HepG2 (cell line): ENCODE results near the gene ZNF687. TPM values are rescaled to one million over a fixed set of nuclear protein-coding genes. Genes with fewer than 3 reads are reported as not detected.

ENCODE experiments used
- BORCS8-MEF2B ChIP-seq: sonication (generic); formaldehyde crosslinking; IDR thresholded peaks from 2 replicates; pipeline ENCODE4 v1.8.0; 2022; ENCODE audit warnings: mild to moderate bottlenecking, missing genetic modification reagents
- CREM ChIP-seq, 2 experiments: sonication (generic) in 1 of 2; formaldehyde crosslinking in 1 of 2; IDR thresholded peaks; 2 replicates each; pipeline versions ENCODE4 v1.4.0 to v1.6.1; 2016 to 2020; ENCODE audit warnings: antibody characterized with exemption in 1 of 2, mild to moderate bottlenecking in 1 of 2, missing genetic modification reagents in 1 of 2
- DPF2 ChIP-seq: sonication (generic); formaldehyde crosslinking; IDR thresholded peaks from 2 replicates; pipeline ENCODE4 v1.4.0; 2020; ENCODE audit warnings: mild to moderate bottlenecking, low read depth, missing genetic modification reagents, borderline replicate concordance
- HDAC6 ChIP-seq: fragments of 200-600 bp; sonication (generic); IDR thresholded peaks from 2 replicates; pipeline ENCODE4 v1.7.0; 2017; ENCODE audit warnings: mild to moderate bottlenecking, antibody characterized with exemption, low read length, low read depth
- KIAA2018 ChIP-seq: sonication (generic); formaldehyde crosslinking; IDR thresholded peaks from 2 replicates; pipeline ENCODE4 v1.5.0; 2020; ENCODE audit warnings: mild to moderate bottlenecking, missing genetic modification reagents, borderline replicate concordance
- MED8 ChIP-seq: sonication (generic); formaldehyde crosslinking; IDR thresholded peaks from 2 replicates; pipeline ENCODE4 v1.8.1; 2023; ENCODE audit warnings: mild to moderate bottlenecking, missing genetic modification reagents; ENCODE audit not compliant: insufficient replicate concordance
- POLR2AphosphoS5 ChIP-seq: IDR thresholded peaks from 2 replicates; pipeline ENCODE4 v1.6.1; 2012; ENCODE audit warnings: low read depth, low read length
- RBAK ChIP-seq: sonication (generic); formaldehyde crosslinking; IDR thresholded peaks from 2 replicates; pipeline ENCODE4 v1.5.1; 2020; ENCODE audit warnings: mild to moderate bottlenecking, missing genetic modification reagents
- SIN3A ChIP-seq: IDR thresholded peaks from 2 replicates; pipeline ENCODE4 v1.6.1; 2011; ENCODE audit warnings: low read depth, mild to moderate bottlenecking, control low read depth, low read length, borderline replicate concordance
- ZNF430 ChIP-seq: sonication (generic); formaldehyde crosslinking; IDR thresholded peaks from 2 replicates; pipeline ENCODE4 v1.9.0; 2021; ENCODE audit warnings: mild to moderate bottlenecking, missing genetic modification reagents
- ZNF501 ChIP-seq: sonication (generic); formaldehyde crosslinking; IDR thresholded peaks from 2 replicates; pipeline ENCODE4 v1.5.1; 2020; ENCODE audit warnings: mild to moderate bottlenecking, moderate library complexity, missing genetic modification reagents
- ZNF589 ChIP-seq: sonication (generic); formaldehyde crosslinking; conservative IDR thresholded peaks from 2 replicates; pipeline ENCODE4 v1.8.0; 2022; ENCODE audit warnings: mild to moderate bottlenecking, moderate library complexity, missing genetic modification reagents
- ZNF777 ChIP-seq: sonication (generic); formaldehyde crosslinking; IDR thresholded peaks from 2 replicates; pipeline ENCODE4 v1.4.0; 2020; ENCODE audit warnings: missing genetic modification reagents
- ZSCAN20 ChIP-seq: sonication (generic); formaldehyde crosslinking; IDR thresholded peaks from 2 replicates; pipeline ENCODE4 v1.4.0; 2020; ENCODE audit warnings: missing genetic modification reagents, mild to moderate bottlenecking, borderline replicate concordance
- polyA plus RNA-seq, 8 experiments: library from polyadenylated mRNA; depleted of rRNA in 3 of 8; stranded (reverse) in 7 of 8; unstranded in 1 of 8; fragments of >200 nt; fragmentation: Illumina TruSeq in 4 of 8; extraction: Trizol in 4 of 8; gene quantifications; 2 replicates each; pipeline versions ENCODE4 v1.2.1 to v1.2.3, GENCODE V29; 2011 to 2016; ENCODE audit warnings: low read depth in 4 of 8, missing spikeins in 1 of 8, mixed read lengths in 1 of 8; ENCODE audit not compliant: insufficient read depth in 1 of 8
- total RNA-seq, 5 experiments: library from RNA; depleted of rRNA; stranded (reverse); fragments of >200 nt; fragmentation: Illumina TruSeq; extraction: Trizol; gene quantifications; 2 replicates each; pipeline ENCODE4 v1.2.3, GENCODE V29; 2016; ENCODE audit warnings: low read depth in 1 of 5
- TF ChIP-seq, protein P1 (sequence below), 2 experiments: IDR thresholded peaks; 2 replicates each; pipeline ENCODE4 v1.6.1; 2011 to 2012; ENCODE audit warnings: low read length in 2 of 2, borderline replicate concordance in 1 of 2, low read depth in 1 of 2, mild to moderate bottlenecking in 1 of 2, moderate library complexity in 1 of 2

Gene ZNF687
- total and polyA plus RNA-seq, 2 of the 13 experiments (the other 11 are each of a cell fraction or from before 2014, with no cell fraction given) = 14.1 to 16.5 TPM

DNA sequence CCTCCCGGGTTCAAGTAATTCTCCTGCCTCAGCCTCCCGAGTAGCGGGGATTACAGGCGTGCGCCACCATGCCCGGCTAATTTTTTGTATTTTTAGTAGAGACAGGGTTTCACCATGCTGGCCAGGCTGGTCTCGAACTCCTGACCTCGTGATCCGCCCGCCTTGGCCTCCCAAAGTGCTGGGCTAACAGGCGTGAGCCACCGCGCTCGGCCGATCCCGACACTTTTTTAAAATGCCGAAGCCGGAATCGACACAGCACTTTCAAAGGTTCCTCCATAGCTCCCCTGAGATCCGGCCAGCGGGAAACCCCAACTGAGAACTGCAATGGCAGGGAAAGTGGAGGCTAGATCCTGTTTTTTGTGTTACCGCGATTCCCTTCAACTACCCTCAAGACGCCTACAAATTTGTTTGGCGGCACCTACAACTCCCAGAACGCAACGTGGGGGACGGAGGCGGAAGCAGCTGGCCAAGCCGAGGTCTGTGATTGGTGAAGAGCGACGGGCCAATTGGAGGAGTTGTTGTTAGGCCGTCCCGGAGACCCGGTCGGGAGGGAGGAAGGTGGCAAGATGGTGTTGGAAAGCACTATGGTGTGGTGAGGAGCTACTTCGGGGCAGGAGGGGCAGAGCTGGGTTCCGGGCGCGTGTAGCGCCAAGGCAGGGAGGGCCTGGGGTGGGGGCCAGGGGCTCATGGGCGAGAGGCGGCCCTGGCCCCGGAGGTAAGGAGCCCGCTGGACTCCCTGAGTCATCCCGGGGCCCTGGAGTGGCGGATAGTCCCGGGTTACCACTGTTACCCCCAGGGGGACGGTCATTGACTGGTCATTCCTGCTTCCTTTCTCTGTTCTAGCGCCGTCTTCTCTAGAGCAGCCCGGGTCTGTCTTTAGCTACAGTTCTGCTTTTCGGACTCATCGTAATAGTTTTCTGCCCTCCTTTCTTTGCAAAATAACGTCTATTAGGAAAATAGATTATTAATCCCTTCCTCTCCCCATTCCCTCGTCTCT, 27.6 kb upstream of the ZNF687 start, which contains the start of gene PSMD4 (continued):
- no peak for TF ChIP-seq KIAA2018
- TF ChIP-seq SIN3A = peak; percentile 75; the same call in 1 of the 2 replicates
- peak; percentile 70; the same call in 1 of the 2 replicates for TF ChIP-seq ZNF501
- TF ChIP-seq BORCS8-MEF2B (CRISPR knock-in tag) = peak; percentile 67; the same call in 1 of the 2 replicates
- no peak for TF ChIP-seq DPF2 (CRISPR knock-in tag)
- TF ChIP-seq, protein P1, sequence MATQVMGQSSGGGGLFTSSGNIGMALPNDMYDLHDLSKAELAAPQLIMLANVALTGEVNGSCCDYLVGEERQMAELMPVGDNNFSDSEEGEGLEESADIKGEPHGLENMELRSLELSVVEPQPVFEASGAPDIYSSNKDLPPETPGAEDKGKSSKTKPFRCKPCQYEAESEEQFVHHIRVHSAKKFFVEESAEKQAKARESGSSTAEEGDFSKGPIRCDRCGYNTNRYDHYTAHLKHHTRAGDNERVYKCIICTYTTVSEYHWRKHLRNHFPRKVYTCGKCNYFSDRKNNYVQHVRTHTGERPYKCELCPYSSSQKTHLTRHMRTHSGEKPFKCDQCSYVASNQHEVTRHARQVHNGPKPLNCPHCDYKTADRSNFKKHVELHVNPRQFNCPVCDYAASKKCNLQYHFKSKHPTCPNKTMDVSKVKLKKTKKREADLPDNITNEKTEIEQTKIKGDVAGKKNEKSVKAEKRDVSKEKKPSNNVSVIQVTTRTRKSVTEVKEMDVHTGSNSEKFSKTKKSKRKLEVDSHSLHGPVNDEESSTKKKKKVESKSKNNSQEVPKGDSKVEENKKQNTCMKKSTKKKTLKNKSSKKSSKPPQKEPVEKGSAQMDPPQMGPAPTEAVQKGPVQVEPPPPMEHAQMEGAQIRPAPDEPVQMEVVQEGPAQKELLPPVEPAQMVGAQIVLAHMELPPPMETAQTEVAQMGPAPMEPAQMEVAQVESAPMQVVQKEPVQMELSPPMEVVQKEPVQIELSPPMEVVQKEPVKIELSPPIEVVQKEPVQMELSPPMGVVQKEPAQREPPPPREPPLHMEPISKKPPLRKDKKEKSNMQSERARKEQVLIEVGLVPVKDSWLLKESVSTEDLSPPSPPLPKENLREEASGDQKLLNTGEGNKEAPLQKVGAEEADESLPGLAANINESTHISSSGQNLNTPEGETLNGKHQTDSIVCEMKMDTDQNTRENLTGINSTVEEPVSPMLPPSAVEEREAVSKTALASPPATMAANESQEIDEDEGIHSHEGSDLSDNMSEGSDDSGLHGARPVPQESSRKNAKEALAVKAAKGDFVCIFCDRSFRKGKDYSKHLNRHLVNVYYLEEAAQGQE (IDR thresholded peaks at IDR 0.05; ENCODE audit: borderline replicate concordance in 1 of 2, low read depth in 1 of 2, low read length in 2 of 2) = no peak
- no peak for TF ChIP-seq ZSCAN20 (CRISPR knock-in tag)
- TF ChIP-seq MED8 (CRISPR knock-in tag) = peak; percentile 70
- TF ChIP-seq POLR2AphosphoS5 = peak; percentile 97
- no peak for TF ChIP-seq RBAK (CRISPR knock-in tag)
- peak; percentile 62; the same call in 1 of the 2 replicates for TF ChIP-seq ZNF589 (CRISPR knock-in tag)
- no peak for TF ChIP-seq HDAC6
- 0 out of 2 replicates have a peak, but pooled peaks have one; percentile 64 for TF ChIP-seq ZNF430 (CRISPR knock-in tag)
- peak; percentile 86 for TF ChIP-seq CREM (IDR thresholded peaks at IDR 0.05)
- TF ChIP-seq CREM (CRISPR knock-in tag; IDR thresholded peaks at IDR 0.05) = no peak
- TF ChIP-seq ZNF777 = peak; percentile 18; the same call in 1 of the 2 replicates
